GM19035 (cell line): ENCODE results near the gene LLPH.

Experiments
- ATAC-seq: cut with Tn5 transposase; IDR thresholded peaks from one replicate; pipeline ENCODE4 v1.9.1; 2021; ENCODE audit not compliant: unreplicated experiment

The LLPH gene

DNA sequence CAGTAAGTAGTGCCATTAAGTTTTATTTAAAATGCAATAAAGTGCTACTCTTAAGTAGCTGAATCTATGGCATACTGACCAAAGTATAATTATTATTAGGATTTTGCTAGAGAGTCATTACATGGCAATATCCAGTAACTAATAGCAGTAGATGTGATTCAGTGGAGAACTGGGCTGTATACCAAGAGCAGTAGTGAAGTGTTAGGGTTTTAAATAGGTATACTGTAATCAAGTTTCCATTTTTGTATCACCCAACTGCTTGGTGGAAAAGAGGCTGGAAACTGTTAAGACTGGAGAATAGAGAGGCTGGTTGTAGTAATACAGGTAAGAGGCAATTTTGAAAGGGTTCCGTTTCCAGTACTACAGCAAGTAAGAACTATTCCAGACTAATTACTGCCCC lies 13.3 kb upstream of the LLPH start:
- ATAC-seq = no peak

- no peak for ATAC-seq
Measured at GRCh38 chr12:66142826-66143225, 12.3 kb upstream of the LLPH start.

DNA sequence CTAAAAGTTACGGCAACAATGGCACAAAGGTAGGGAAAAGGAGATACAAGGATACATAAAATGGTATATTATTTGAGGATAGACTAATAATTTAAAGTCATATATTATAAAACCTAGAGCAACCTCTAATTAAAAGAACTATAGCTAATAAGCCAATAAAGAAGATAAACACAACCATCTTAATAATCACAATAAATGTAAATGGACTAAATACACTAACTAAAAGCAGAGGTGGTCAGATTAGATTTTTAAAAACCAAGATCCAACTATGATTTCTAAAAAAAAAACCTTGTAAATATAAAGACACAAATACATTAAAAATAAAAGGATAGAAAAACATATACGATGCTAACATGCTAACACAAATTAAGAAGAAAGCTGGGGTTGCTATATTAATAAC lies 10.7 kb upstream of the LLPH start:
- ATAC-seq = no peak

GRCh38 chr12:66140731-66141130 lies 10.2 kb upstream of the LLPH start:
- ATAC-seq = no peak

- ATAC-seq = no peak
Measured at GRCh38 chr12:66139328-66139727, 8.8 kb upstream of the LLPH start.

GRCh38 chr12:66137937-66138336 lies 7.4 kb upstream of the LLPH start:
- no peak for ATAC-seq

DNA sequence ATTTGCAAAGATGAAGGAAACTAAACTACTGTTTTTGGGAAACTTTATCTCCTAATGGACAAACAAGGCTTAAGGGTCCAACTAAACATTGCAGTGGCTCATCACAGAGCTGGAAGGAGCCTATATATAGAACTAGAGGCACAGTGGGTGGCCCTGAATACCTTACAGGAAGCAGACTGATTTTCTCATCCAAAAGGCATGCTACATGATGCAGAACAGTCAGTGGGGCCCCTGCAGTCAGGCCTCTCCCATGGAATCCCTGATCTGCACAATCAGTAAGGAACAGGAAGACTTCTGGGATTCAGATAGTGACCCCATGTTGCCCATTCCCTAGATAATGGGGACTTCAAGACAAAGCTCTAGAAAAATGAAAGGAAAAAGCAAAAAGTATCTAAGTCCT lies 1.9 kb upstream of the LLPH start:
- no peak for ATAC-seq

GRCh38 chr12:66131067-66131688 lies 628 bp upstream of the LLPH start:
- ATAC-seq = peak; percentile 10

- no peak for ATAC-seq
Measured at GRCh38 chr12:66129934-66130266, 650 bp downstream of the LLPH start.

DNA sequence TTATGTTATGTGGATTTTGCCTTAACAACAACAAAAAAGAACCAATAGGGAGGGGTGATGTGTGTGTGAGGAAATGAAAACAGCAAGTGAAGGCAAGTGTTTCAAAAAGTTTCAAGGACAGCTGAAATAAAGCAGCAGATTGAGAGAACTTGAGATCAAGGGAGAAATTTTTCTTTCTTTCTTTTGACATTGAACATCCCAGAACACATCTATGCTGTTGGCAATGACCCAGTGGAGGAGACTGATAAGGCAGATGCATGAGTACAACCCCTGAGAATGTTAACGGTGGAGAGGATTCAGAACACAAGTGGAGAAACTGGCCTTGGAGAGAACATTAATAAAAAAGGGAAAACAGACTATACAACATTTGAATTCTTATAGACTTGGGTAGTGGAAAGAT lies 2.9 kb downstream of the LLPH start:
- ATAC-seq = no peak

- ATAC-seq = no peak
Measured at GRCh38 chr12:66120477-66120876, 10.1 kb downstream of the LLPH start.

DNA sequence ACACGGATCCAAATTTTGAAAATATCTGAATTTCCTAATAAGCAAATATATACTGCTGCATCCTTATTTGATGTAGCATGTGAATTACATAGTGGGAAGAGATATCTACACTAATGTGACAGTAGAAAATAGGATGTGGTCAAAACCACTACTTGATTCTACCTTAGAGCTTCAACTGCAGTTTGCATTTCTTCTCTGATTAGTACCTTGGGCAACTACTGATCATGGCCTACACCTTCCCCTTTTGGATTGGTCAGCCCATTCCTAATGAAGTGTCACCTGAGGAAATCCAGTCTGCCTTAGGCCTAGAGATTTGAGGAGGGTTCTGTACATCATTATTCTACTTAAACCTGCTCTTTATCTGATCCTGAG lies 10.7 kb downstream of the LLPH start:
- no peak for ATAC-seq

- no peak for ATAC-seq
Measured at GRCh38 chr12:66119229-66119869, 11.2 kb downstream of the LLPH start.

- ATAC-seq = no peak
Measured at GRCh38 chr12:66118240-66118891, 12.2 kb downstream of the LLPH start.

GRCh38 chr12:66117242-66117641 lies 13.3 kb downstream of the LLPH start:
- ATAC-seq = no peak

DNA sequence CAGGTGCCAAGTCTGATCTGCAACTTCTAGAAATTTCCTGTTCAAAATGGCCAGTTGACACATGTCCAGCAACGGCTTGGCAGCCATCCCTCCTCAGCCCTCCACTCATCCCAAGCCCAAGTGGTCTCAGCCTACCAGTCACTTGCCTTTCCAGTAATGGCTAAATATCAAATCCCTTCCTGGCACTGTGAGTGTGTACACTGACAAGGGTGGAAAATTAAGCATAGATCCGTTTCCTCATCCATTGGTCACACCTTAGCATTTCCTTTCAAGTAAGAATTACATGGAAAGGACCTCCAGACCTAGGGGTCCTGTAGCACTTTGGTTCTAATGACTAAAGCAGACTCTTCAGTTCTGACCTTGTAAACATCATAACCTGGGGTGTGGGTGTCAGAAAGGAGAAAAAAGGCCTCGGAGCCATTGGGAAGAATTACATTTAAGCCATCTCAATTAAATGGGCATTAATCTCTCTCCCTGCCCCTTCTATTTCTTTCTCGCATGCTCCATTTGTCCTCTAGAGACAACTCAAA lies 15.4 kb downstream of the LLPH start:
- no peak for ATAC-seq

DNA sequence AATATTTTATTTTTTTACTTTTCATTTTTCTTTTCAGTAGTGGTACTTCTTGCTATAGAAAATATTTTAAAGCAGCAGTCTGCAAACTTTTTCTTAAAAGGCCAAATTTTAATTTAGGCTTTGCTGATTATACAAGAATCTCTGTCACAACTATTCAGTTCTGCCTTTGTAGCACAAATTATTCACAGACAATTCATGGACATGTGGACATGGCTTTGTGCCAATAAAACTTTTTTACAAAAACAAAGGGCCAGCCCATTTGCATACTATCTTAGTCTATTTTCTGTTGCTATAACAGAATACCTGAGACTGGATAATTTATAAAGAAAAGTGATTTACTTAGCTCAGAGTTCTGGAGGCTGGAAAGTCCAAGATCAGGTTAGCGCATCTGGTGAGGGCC lies 17.1 kb downstream of the LLPH start:
- ATAC-seq = no peak

DNA sequence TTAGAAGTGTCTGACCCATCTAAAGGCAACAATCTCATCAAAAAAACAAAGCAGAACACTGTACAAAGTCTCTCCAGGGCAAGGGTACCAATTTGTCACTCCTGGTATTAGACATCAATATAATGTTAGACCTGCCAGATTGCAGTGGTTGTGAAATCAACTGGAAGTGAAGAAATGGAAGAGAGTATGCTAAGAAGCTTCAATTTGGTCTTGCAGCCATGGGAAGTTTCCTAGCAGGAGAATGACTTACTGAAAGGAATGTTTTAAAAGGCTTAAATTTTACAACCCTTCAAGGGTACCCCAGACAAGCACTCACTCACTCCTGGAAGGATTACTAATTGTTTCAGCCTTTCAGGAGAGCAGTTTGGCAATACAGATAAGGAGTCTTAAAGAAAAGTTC lies 18.9 kb downstream of the LLPH start:
- ATAC-seq = no peak

- ATAC-seq = no peak
Measured at GRCh38 chr12:66109056-66109455, 21.5 kb downstream of the LLPH start.

- no peak for ATAC-seq
Measured at GRCh38 chr12:66108386-66108785, 22.2 kb downstream of the LLPH start.

DNA sequence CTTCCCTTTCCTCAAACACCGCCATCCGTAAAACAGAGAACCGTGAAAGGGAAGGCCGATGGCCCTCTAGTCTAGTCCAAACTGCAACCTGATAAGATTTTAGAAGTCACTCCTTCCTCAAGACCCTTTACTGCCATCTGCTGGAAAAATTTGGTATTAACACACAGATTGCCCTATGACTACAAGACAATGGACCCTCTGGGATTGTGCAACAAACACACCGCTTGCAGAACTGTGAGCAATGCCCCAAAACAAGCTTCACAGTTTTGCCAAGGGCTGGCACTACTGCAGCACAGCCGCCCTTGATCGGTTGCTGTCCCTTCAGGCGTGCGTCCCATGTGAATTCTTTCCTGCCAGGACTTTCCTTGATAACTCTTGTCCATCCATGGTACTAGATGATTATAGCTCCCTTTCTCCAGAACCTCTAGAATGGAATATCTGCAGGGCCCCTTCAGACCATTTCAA lies 23.1 kb downstream of the LLPH start:
- peak; percentile 95 for ATAC-seq
